Caco-2 (cell line): Measurements from ENCODE around the gene E2F4. TPM values are rescaled to one million over a fixed set of nuclear protein-coding genes. Genes with fewer than 3 reads are reported as not detected.

Source experiments
- BruUV-seq: library from RNA; stranded (reverse); fragments of 400-500 nt; replicated peaks from 2 replicates; lab custom pipeline; 2021; lab: Mats Ljungman, UMichigan
- CTCF ChIA-PET: fragments of 300-600 bp; sonication (Branson Sonifier 250); formaldehyde crosslinking; loops from one replicate; lab custom pipeline; 2022; ENCODE audit warnings: antibody characterized with exemption; lab: Charles Lee
- POLR2A ChIA-PET: fragments of 300-600 bp; sonication (Branson Sonifier 250); formaldehyde crosslinking; loops from one replicate; lab custom pipeline; 2022; ENCODE audit warnings: antibody characterized with exemption; lab: Charles Lee
- DNase-seq, 2 experiments: peaks; one replicate each; pipeline versions ENCODE4 v3.0.0 to v3.0.0-alpha.2; 2020 to 2022
- H3K27me3 ChIP-seq: replicated peaks from 2 replicates; pipeline ENCODE4 v1.6.0; 2011; ENCODE audit warnings: low read length; ENCODE audit not compliant: control insufficient read depth, insufficient read depth
- H3K36me3 ChIP-seq: 2 replicates; pipeline ENCODE4 v1.5.1; 2011; ENCODE audit warnings: low read length; ENCODE audit not compliant: control insufficient read depth, insufficient read depth
- H3K4me1 ChIP-seq: fragments of 250-450 bp; sonication (Bioruptor Pico); 2 replicates; pipeline ENCODE4 v1.5.1; 2020; ENCODE audit warnings: mild to moderate bottlenecking
- H3K4me3 ChIP-seq: 2 replicates; pipeline ENCODE4 v1.5.1; 2011; ENCODE audit warnings: low read depth, mild to moderate bottlenecking, control low read depth, low read length
- H3K9me3 ChIP-seq: fragments of 250-450 bp; sonication (Bioruptor Pico); 2 replicates; pipeline ENCODE4 v1.5.1; 2020; ENCODE audit warnings: mild to moderate bottlenecking, moderate library complexity
- H3K27ac Mint-ChIP-seq: one replicate; pipeline ENCODE4 v1.8.0; 2022; ENCODE audit warnings: mixed read lengths; ENCODE audit not compliant: unreplicated experiment
- H3K27me3 Mint-ChIP-seq: one replicate; pipeline ENCODE4 v1.8.0; 2022; ENCODE audit warnings: mixed read lengths; ENCODE audit not compliant: insufficient read depth, unreplicated experiment
- H3K36me3 Mint-ChIP-seq: one replicate; pipeline ENCODE4 v1.8.0; 2022; ENCODE audit warnings: mild to moderate bottlenecking, mixed read lengths; ENCODE audit not compliant: insufficient read depth, unreplicated experiment
- H3K4me1 Mint-ChIP-seq: one replicate; pipeline ENCODE4 v1.8.0; 2022; ENCODE audit warnings: low read depth, mixed read lengths; ENCODE audit not compliant: unreplicated experiment
- H3K4me3 Mint-ChIP-seq: one replicate; pipeline ENCODE4 v1.8.0; 2022; ENCODE audit warnings: mild to moderate bottlenecking, moderate library complexity, mixed read lengths; ENCODE audit not compliant: unreplicated experiment
- H3K9me3 Mint-ChIP-seq: one replicate; pipeline ENCODE4 v1.8.0; 2022; ENCODE audit warnings: mixed read lengths; ENCODE audit not compliant: unreplicated experiment
- intact Hi-C: fragments of 100-400 bp; cut with micrococcal nuclease; formaldehyde crosslinking; loops from one replicate; pipeline ENCODE4 v1.10.0; 2022; ENCODE audit not compliant: unreplicated experiment
- microRNA-seq: library from miRNA; unstranded; fragments of <30 nt; microRNA quantifications from one replicate; pipeline ENCODE4 v1.2.0, GENCODE V29; 2022
- total RNA-seq: library from RNA; stranded (reverse); gene quantifications from 2 replicates; pipeline ENCODE4 v1.2.3, GENCODE V29; 2022
- TF ChIP-seq, protein P1 (sequence below), 2 experiments: fragments of 200-600 bp in 1 of 2; IDR thresholded peaks; 1 replicate in 1 of 2; 2 replicates in 1 of 2; pipeline versions ENCODE4 v1.5.1 to v1.8.0; 2011 to 2022; ENCODE audit warnings: antibody characterized with exemption in 1 of 2, control low read depth in 1 of 2, inconsistent platforms in 1 of 2, low read depth in 1 of 2, low read length in 1 of 2, mild to moderate bottlenecking in 1 of 2, moderate library complexity in 1 of 2; ENCODE audit not compliant: insufficient read depth in 1 of 2, severe bottlenecking in 1 of 2, unreplicated experiment in 1 of 2

The E2F4 gene
- total RNA-seq, 1 experiment from 2014 or later: 115 TPM

DNA sequence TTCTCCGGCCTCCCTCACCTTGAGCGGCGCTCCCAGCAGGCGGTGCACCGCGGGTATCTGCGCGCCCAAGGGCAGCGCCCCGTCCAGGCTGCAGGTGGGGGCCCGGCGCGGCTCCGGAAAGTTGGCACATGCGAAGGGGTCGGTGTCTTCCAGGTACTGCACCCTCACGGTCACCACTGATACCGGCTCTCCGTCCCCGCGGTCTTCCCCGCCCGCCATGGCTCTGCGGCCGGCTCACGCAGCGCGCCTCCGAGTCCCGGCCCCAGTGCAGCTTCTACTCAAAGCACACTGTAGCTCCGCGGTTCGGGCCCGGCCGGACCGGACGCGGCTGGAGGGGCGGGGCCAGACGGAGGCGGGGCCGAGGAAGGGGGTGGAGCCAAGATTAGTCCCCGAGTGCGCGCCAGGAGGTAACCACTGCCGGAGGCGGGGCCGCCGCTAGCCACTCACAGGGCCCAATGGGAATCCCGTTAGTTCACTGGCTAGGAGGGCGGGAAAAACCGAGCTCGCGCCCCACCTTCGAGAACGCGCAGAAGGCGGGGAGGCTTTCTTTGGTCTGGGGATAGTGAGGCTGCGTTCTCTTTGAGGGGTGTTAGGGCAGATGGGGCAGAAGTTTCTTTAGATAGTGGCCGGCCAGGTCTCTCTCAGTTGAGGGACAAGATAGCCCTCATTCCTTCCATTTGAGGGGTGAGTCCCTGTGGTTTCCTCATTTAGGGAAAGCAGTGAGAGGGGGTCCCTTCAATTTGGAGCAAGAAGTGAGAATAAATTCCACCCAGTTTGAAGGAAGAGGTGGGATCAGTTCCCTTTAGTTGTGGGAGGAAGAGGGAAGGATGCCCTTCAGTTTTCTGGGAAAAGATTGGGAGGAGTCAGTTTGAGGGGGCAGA is 55.5 kb downstream of the E2F4 start, which contains the start of gene FHOD1:
TSS of gene FHOD1 (minus strand) at position 290 of the 881 bp plus-strand sequence. CDS start at position 219, 71 bp downstream.
- intact Hi-C loops: loop anchor here (2.0 kb wide), 1 partner anchor 55 kb away; the partner anchor contains the start of gene E2F4

DNA sequence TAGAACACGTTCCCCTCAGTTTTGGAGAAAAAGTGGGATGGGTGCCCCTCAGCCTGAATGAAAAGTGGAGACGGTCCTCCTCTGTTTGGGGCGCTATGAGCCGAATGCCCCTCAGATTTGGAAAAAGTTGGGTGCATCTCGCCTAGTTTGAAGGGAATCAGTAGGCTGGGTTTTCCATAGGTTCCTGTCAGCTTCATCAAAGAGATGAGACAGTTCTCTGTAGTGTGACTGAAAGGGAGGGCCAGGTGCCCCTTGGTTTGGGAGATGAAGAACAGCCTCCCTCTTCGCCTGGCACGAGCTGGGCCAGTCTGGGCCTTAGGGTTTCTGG is 56.1 kb downstream of the E2F4 start:
- Histone ChIP-seq H3K27me3 (peaks cover 6% of the 10 kb centered on the region), H3K36me3 (no peaks in the 10 kb centered on the region), H3K4me1 (peaks cover 24% of the 10 kb centered on the region), H3K9me3 (no peaks in the 10 kb centered on the region), H3K4me3 (peak overlapping the region; percentile 72)
- ChIA-PET POLR2A (interaction anchor here (0.6 to 3.5 kb wide), 11 partner anchors 12 to 539 kb away, joined by 3 to 55 read pairs (median 4); partner anchors contain the start of genes HSD11B2 and TMEM208), CTCF (interaction anchor here (0.6 to 4.2 kb wide), 15 partner anchors 12 to 368 kb away, joined by 3 to 51 read pairs (median 7); partner anchors contain the start of genes ELMO3, PDP2 and TMEM208)
- Mint-ChIP-seq H3K9me3 (no peaks in the 10 kb centered on the region), H3K4me3 (peak overlapping the region; percentile 95), H3K27me3 (peaks cover 18% of the 10 kb centered on the region), H3K36me3 (peaks cover 36% of the 10 kb centered on the region), H3K4me1 (peaks cover 36% of the 10 kb centered on the region), H3K27ac (peak overlapping the region; percentile 87)
- no TSS peak for BruUV-seq
- TF ChIP-seq, protein P1, sequence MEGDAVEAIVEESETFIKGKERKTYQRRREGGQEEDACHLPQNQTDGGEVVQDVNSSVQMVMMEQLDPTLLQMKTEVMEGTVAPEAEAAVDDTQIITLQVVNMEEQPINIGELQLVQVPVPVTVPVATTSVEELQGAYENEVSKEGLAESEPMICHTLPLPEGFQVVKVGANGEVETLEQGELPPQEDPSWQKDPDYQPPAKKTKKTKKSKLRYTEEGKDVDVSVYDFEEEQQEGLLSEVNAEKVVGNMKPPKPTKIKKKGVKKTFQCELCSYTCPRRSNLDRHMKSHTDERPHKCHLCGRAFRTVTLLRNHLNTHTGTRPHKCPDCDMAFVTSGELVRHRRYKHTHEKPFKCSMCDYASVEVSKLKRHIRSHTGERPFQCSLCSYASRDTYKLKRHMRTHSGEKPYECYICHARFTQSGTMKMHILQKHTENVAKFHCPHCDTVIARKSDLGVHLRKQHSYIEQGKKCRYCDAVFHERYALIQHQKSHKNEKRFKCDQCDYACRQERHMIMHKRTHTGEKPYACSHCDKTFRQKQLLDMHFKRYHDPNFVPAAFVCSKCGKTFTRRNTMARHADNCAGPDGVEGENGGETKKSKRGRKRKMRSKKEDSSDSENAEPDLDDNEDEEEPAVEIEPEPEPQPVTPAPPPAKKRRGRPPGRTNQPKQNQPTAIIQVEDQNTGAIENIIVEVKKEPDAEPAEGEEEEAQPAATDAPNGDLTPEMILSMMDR (IDR thresholded peaks at IDR 0.05; ENCODE audit: insufficient read depth in 1 of 2, low read depth in 1 of 2, low read length in 1 of 2, severe bottlenecking in 1 of 2, unreplicated experiment in 1 of 2): no peak
- intact Hi-C loops: no loop called here
- DNase-seq: no peak

More for the DNA sequence above, 55.5 kb downstream of the E2F4 start, which contains the start of gene FHOD1:
- Mint-ChIP-seq H3K4me1 (peaks cover 40% of the 10 kb centered on the region), H3K9me3 (no peaks in the 10 kb centered on the region), H3K27me3 (peaks cover 18% of the 10 kb centered on the region), H3K36me3 (peaks cover 36% of the 10 kb centered on the region), H3K4me3 (peak within 1 kb of the TSS; percentile 95), H3K27ac (peak within 1 kb of the TSS; percentile 87)
- TF ChIP-seq, protein P1 (IDR thresholded peaks at IDR 0.05; ENCODE audit: insufficient read depth in 1 of 2, low read depth in 1 of 2, low read length in 1 of 2, severe bottlenecking in 1 of 2, unreplicated experiment in 1 of 2): peak in 1 of 2 experiments; percentile 14
- BruUV-seq: TSS peak; percentile 62
- Histone ChIP-seq H3K4me3 (peak within 1 kb of the TSS; percentile 72), H3K27me3 (peaks cover 6% of the 10 kb centered on the region), H3K36me3 (no peaks in the 10 kb centered on the region), H3K4me1 (peaks cover 24% of the 10 kb centered on the region), H3K9me3 (no peaks in the 10 kb centered on the region)
- DNase-seq: peak; percentile 98 to 99
- POLR2A ChIA-PET: interaction anchor here (0.6 to 3.5 kb wide), 34 partner anchors 9 to 949 kb away, joined by 3 to 55 read pairs (median 4); partner anchors contain the start of genes ATP6V0D1, HSD11B2, NOL3 and PLEKHG4
- CTCF ChIA-PET: interaction anchor here (0.6 to 4.2 kb wide), 42 partner anchors 13 to 417 kb away, joined by 3 to 51 read pairs (median 4); partner anchors contain the start of genes CES3, E2F4, ELMO3 and HSD11B2

Small RNA genes lying within 50 kb of the gene (microRNA-seq; reads per million reads assigned to microRNA genes)
- 9.1 reads per million, percentile 47 among the genes with 10 or more reads in this experiment for gene MIR328

Other genes starting within 250 kb of the E2F4 start
- 0.79 and 0.95 TPM in 2 replicates for gene CES3, start 230.9 kb upstream of the E2F4 start, total RNA-seq
- gene CES4A, start 203.6 kb upstream of the E2F4 start, total RNA-seq: not detected in 2 replicates
- 102 and 108 TPM in 2 replicates for gene CBFB, start 163.0 kb upstream of the E2F4 start, total RNA-seq
- gene PHAF1, start 82.2 kb upstream of the E2F4 start, total RNA-seq: 34.4 and 38.5 TPM in 2 replicates
- gene B3GNT9, start 41.2 kb upstream of the E2F4 start, total RNA-seq: 11.6 and 11.7 TPM in 2 replicates
- 16.8 and 18.3 TPM in 2 replicates for gene TRADD, start 32.2 kb upstream of the E2F4 start, total RNA-seq
- gene FBXL8, start 32.2 kb upstream of the E2F4 start, total RNA-seq: 27.6 and 31.5 TPM in 2 replicates
- gene HSF4, start 27.4 kb upstream of the E2F4 start, total RNA-seq: 39.4 and 52.0 TPM in 2 replicates
- 17.4 and 22.4 TPM in 2 replicates for gene NOL3, start 21.6 kb upstream of the E2F4 start, total RNA-seq
- gene MATCAP1, start 8.2 kb upstream of the E2F4 start, total RNA-seq: 22.2 and 28.6 TPM in 2 replicates
- 0.61 and 0.72 TPM in 2 replicates for gene EXOC3L1, start 2.0 kb upstream of the E2F4 start, total RNA-seq
- 27.8 and 28.7 TPM in 2 replicates for gene ELMO3, start 7.0 kb downstream of the E2F4 start, total RNA-seq
- gene TMEM208, start 35.0 kb downstream of the E2F4 start, total RNA-seq: 63.8 and 69.7 TPM in 2 replicates
- 59.1 and 69.0 TPM in 2 replicates for gene FHOD1, start 55.3 kb downstream of the E2F4 start, total RNA-seq
- 2.3 and 2.4 TPM in 2 replicates for gene SLC9A5, start 56.8 kb downstream of the E2F4 start, total RNA-seq
- gene PLEKHG4, start 87.4 kb downstream of the E2F4 start, total RNA-seq: 91.0 and 96.4 TPM in 2 replicates
- not detected in 2 replicates for gene KCTD19, start 134.6 kb downstream of the E2F4 start, total RNA-seq
- gene LRRC36, start 134.7 kb downstream of the E2F4 start, total RNA-seq: 0.79 TPM in 1 of 2 replicates, not detected in the other
- 0.39 and 0.56 TPM in 2 replicates for gene TPPP3, start 201.3 kb downstream of the E2F4 start, total RNA-seq
- 1.0 and 1.3 TPM in 2 replicates for gene ZDHHC1, start 224.3 kb downstream of the E2F4 start, total RNA-seq
- 11.3 and 12.3 TPM in 2 replicates for gene HSD11B2, start 239.0 kb downstream of the E2F4 start, total RNA-seq